ENCODE data around the gene STX19.
A peak's percentile ranks its signal among the peaks of the same experiment; 100 is the strongest.

Gene STX19

DNA sequence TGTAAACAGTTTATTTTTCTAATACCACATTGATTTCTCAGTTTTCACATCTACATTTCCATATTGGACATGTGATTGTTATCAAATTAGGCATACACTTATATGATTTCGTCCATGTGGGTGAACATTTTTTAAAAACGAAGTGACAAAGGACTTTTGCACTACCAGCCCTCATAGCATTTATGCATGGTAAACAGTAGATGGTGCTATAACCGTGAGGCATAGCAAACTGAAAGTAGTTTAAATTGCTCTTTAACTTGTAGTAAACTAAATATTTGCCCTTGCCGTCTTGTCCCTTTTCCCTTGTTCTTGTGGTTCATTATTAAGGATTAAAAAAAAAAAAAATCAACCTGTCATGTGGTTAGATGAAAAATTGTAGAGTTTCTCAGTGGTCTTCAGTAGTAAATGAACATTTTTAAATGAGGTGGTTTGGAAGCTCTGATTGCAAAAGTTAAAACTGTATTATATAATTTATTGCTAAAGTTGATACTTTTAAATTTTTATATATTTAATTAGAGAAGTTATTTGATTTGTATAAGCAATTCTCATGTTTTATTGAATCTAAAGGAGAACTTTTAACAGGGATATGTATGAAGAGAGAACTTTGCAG lies 24.0 kb downstream of the STX19 start:
- no peaks in the 10 kb centered on the region for H4K20me1 ChIP-seq
- H3K4me3 ChIP-seq: no peak overlapping the region
- peak overlapping the region; percentile 38; the same call in 1 of the 2 replicates for H3K4me2 ChIP-seq

DNA sequence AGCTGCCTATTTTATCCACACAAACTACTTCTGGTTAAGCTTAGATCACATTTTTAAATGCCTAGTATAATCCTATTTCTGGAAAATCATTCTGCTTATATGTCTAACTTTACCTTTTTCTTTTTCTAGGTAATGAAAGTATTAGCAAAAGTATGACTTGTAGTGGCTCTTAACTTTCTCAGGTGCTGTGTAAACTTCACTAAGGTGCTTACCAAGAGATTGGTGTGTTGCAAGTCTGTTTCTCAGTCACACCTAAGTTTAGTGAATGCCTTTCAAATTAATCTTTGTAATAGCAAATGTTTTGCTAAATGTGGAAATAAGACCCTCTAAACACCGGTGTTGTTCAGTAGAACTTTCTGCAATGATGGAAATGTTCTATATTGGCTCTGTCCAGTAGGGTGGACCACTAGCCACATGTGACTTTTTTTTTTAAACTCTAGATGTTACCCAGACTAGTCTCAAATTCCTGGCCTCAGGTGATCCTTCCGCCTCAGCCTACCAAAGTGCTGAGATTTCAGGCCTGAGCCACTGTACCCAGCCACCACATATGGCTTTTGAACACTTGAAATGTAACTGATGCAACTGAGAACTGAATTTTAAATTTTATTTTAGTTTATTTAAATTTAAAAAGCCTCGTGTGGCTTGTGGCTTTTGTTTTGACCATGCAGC lies 26.4 kb downstream of the STX19 start:
- Histone ChIP-seq H4K20me1 (no peaks in the 10 kb centered on the region), H3K4me3 (no peak overlapping the region), H3K27me3 (no peaks in the 10 kb centered on the region), H3K4me1 (no peaks in the 10 kb centered on the region), H3K4me2 (no peak overlapping the region), H3K9me3 (no peaks in the 10 kb centered on the region), H3K27ac (no peak overlapping the region), H3K9ac (no peak overlapping the region), H3K36me3 (peaks cover 7% of the 10 kb centered on the region; the same call in 1 of the 2 replicates)
- no peak for TF ChIP-seq Cebpa-rat (IDR thresholded peaks at IDR 0.05)

More for the DNA sequence above, 24.0 kb downstream of the STX19 start:
- no peaks in the 10 kb centered on the region; the same call in 1 of the 2 replicates for H3K9me3 ChIP-seq
- no peak for TF ChIP-seq Cebpa-rat (IDR thresholded peaks at IDR 0.05)
- peaks cover 9% of the 10 kb centered on the region; the same call in 1 of the 2 replicates for H3K36me3 ChIP-seq
- no peaks in the 10 kb centered on the region for H3K27me3 ChIP-seq
- no peaks in the 10 kb centered on the region for H3K4me1 ChIP-seq
- no peak overlapping the region for H3K27ac ChIP-seq
- no peak overlapping the region for H3K9ac ChIP-seq

- H3K9ac ChIP-seq: no peak overlapping the region
- H3K36me3 ChIP-seq: 0 out of 2 replicates have a peak, but pooled peaks cover 4% of the 10 kb centered on the region
- H3K4me1 ChIP-seq: no peaks in the 10 kb centered on the region
- no peak overlapping the region for H3K4me2 ChIP-seq
- no peak overlapping the region for H3K27ac ChIP-seq
- H3K4me3 ChIP-seq: no peak overlapping the region
- H3K27me3 ChIP-seq: no peaks in the 10 kb centered on the region
- no peak for TF ChIP-seq Cebpa-rat (IDR thresholded peaks at IDR 0.05)
- no peaks in the 10 kb centered on the region for H4K20me1 ChIP-seq
- H3K9me3 ChIP-seq: no peaks in the 10 kb centered on the region
These were observed 27.2 kb downstream of the STX19 start for GRCh38 chr3:94001191-94001590.

- Histone ChIP-seq H3K9me3 (no peaks in the 10 kb centered on the region), H3K9ac (no peak overlapping the region), H3K27ac (no peak overlapping the region), H4K20me1 (no peaks in the 10 kb centered on the region; the same call in 1 of the 2 replicates), H3K4me3 (no peak overlapping the region), H3K27me3 (no peaks in the 10 kb centered on the region), H3K4me2 (no peak overlapping the region), H3K36me3 (0 out of 2 replicates have a peak, but pooled peaks cover 4% of the 10 kb centered on the region), H3K4me1 (no peaks in the 10 kb centered on the region)
- no peak for TF ChIP-seq Cebpa-rat (IDR thresholded peaks at IDR 0.05)
These were observed 34.3 kb downstream of the STX19 start for GRCh38 chr3:93994056-93994455.

DNA sequence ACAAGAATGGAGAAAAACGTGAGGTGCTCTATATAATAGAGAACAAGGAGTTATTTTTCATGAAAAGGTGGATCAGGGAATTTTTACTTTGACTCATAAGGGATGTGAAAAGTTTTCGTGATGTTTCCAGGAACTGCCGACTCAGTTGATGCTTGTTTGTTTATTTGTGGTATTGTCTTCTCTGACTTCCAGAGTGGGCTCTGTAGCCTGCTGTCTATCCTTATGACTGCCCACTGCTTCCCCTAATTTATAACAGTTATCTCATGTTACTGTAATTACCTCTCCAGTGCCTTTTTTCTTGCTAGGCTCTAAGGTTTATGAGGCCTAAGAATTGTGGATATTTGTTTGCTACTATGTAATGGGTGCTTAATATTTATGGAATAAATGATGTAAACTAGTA lies 36.2 kb downstream of the STX19 start:
- no peaks in the 10 kb centered on the region for H3K9me3 ChIP-seq
- H4K20me1 ChIP-seq: no peaks in the 10 kb centered on the region; the same call in 1 of the 2 replicates
- H3K4me2 ChIP-seq: no peak overlapping the region
- H3K36me3 ChIP-seq: no peaks in the 10 kb centered on the region
- no peak for TF ChIP-seq Cebpa-rat (IDR thresholded peaks at IDR 0.05)
- H3K9ac ChIP-seq: no peak overlapping the region
- no peak overlapping the region for H3K27ac ChIP-seq
- H3K27me3 ChIP-seq: no peaks in the 10 kb centered on the region
- H3K4me3 ChIP-seq: no peak overlapping the region
- no peaks in the 10 kb centered on the region for H3K4me1 ChIP-seq

- no peak overlapping the region for H3K9ac ChIP-seq
- no peaks in the 10 kb centered on the region for H3K27me3 ChIP-seq
- TF ChIP-seq Cebpa-rat (IDR thresholded peaks at IDR 0.05): no peak
- no peak overlapping the region for H3K4me3 ChIP-seq
- no peaks in the 10 kb centered on the region; the same call in 1 of the 2 replicates for H4K20me1 ChIP-seq
- no peaks in the 10 kb centered on the region for H3K4me1 ChIP-seq
- no peak overlapping the region for H3K4me2 ChIP-seq
- H3K36me3 ChIP-seq: no peaks in the 10 kb centered on the region
- H3K9me3 ChIP-seq: no peaks in the 10 kb centered on the region
- H3K27ac ChIP-seq: no peak overlapping the region
These were observed 36.8 kb downstream of the STX19 start for GRCh38 chr3:93991631-93992030.

DNA sequence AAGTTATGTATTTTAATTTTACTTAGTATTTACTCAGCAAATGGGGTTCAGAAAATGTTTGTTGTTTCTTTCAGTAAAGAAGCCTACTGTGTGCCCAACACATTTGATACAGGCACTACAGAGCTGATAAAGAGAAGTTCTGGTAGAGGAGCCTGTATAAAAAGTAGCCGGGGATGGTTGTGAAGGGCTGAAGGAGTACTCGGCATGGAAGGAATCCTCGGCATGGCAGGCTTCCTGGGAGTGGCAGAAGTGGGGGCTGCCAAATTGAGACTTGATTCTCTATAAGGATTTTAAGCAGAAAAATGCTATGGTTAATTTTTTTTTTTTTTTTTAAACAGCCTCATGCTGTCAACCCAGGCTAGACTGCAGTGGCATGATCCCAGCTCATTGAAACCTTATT lies 39.2 kb downstream of the STX19 start:
- no peaks in the 10 kb centered on the region for H3K36me3 ChIP-seq
- no peak overlapping the region for H3K4me3 ChIP-seq
- no peaks in the 10 kb centered on the region for H3K27me3 ChIP-seq
- H3K9me3 ChIP-seq: no peaks in the 10 kb centered on the region
- no peak overlapping the region for H3K27ac ChIP-seq
- H3K9ac ChIP-seq: no peak overlapping the region
- no peaks in the 10 kb centered on the region for H3K4me1 ChIP-seq
- peaks cover 5% of the 10 kb centered on the region; the same call in 1 of the 2 replicates for H4K20me1 ChIP-seq
- TF ChIP-seq Cebpa-rat (IDR thresholded peaks at IDR 0.05): no peak
- no peak overlapping the region for H3K4me2 ChIP-seq

GRCh38 chr3:93988764-93989163 lies 39.6 kb downstream of the STX19 start:
- Histone ChIP-seq H3K9me3 (no peaks in the 10 kb centered on the region), H3K27ac (no peak overlapping the region), H3K4me1 (no peaks in the 10 kb centered on the region), H3K9ac (no peak overlapping the region), H3K36me3 (no peaks in the 10 kb centered on the region), H3K4me3 (no peak overlapping the region), H3K27me3 (no peaks in the 10 kb centered on the region), H3K4me2 (no peak overlapping the region), H4K20me1 (peaks cover 5% of the 10 kb centered on the region; the same call in 1 of the 2 replicates)
- no peak for TF ChIP-seq Cebpa-rat (IDR thresholded peaks at IDR 0.05)

- Histone ChIP-seq H3K36me3 (no peaks in the 10 kb centered on the region), H3K4me1 (no peaks in the 10 kb centered on the region), H4K20me1 (peaks cover 5% of the 10 kb centered on the region; the same call in 1 of the 2 replicates), H3K27me3 (no peaks in the 10 kb centered on the region), H3K27ac (no peak overlapping the region), H3K4me2 (no peak overlapping the region), H3K4me3 (no peak overlapping the region), H3K9me3 (no peaks in the 10 kb centered on the region), H3K9ac (no peak overlapping the region)
- TF ChIP-seq Cebpa-rat (IDR thresholded peaks at IDR 0.05): no peak
These were observed 40.1 kb downstream of the STX19 start for GRCh38 chr3:93988283-93988682.

DNA sequence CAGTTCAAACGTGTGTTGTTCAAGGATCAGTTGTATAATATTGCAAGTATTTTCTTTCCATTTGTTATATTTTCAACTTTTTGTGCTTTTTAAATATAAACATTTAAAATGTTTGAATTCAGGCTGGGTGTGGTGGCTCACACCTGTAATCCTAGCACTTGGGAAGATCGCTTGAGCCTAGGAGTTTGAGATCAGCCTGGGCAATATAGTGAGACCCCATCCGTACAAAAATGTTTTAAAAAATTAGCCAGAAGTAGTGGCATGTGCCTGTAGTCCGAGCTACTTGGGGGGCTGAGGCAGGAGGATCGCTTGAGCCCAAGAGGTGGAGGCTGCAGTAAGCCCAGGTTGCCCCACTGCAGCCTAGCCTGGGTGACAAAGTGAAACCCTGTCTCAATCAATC lies 43.8 kb downstream of the STX19 start:
- H3K4me2 ChIP-seq: no peak overlapping the region
- no peak for TF ChIP-seq Cebpa-rat (IDR thresholded peaks at IDR 0.05)
- no peak overlapping the region for H3K27ac ChIP-seq
- H3K9me3 ChIP-seq: no peaks in the 10 kb centered on the region
- H4K20me1 ChIP-seq: 0 out of 2 replicates have a peak, but pooled peaks cover 5% of the 10 kb centered on the region
- H3K36me3 ChIP-seq: no peaks in the 10 kb centered on the region
- H3K4me3 ChIP-seq: no peak overlapping the region
- H3K9ac ChIP-seq: no peak overlapping the region
- no peaks in the 10 kb centered on the region for H3K27me3 ChIP-seq
- H3K4me1 ChIP-seq: peaks cover 16% of the 10 kb centered on the region
